GM12865 (cell line): ENCODE measurements around the gene COL12A1.

Experiments used
- DNase-seq: peaks from one replicate; pipeline ENCODE4 v3.0.0; 2010; ENCODE audit warnings: low read depth
- H3K4me3 ChIP-seq: 2 replicates; pipeline ENCODE4 v1.5.1; 2011; ENCODE audit warnings: mild to moderate bottlenecking, low read depth, low read length, control low read depth
- TF ChIP-seq, protein P1 (sequence below): IDR thresholded peaks from 2 replicates; pipeline ENCODE4 v1.5.1; 2011; ENCODE audit warnings: low read length, control low read depth, low read depth, inconsistent platforms; ENCODE audit not compliant: insufficient read depth; ENCODE audit errors: missing control alignments

Gene COL12A1

DNA sequence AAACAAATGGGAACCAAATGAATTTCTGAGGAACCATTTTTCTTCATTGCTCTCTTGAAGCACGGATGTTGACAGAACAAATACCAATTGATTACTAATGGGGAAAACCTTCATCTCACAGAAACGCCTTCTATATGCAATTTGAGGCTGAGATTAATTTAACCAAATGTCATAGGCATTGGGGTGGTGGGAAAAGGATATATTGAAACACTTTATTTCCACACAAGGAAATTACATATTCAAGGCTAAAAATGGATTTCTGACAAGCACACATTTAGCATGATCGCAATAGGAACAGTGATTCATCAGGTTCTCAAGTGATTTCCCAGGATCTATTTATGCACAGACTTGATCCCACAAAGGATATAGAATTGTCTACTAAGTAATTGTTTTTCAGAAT is 88.9 kb downstream of the COL12A1 start:
- DNase-seq, result no peak
- no peak overlapping the region for H3K4me3 ChIP-seq
- TF ChIP-seq, protein P1, sequence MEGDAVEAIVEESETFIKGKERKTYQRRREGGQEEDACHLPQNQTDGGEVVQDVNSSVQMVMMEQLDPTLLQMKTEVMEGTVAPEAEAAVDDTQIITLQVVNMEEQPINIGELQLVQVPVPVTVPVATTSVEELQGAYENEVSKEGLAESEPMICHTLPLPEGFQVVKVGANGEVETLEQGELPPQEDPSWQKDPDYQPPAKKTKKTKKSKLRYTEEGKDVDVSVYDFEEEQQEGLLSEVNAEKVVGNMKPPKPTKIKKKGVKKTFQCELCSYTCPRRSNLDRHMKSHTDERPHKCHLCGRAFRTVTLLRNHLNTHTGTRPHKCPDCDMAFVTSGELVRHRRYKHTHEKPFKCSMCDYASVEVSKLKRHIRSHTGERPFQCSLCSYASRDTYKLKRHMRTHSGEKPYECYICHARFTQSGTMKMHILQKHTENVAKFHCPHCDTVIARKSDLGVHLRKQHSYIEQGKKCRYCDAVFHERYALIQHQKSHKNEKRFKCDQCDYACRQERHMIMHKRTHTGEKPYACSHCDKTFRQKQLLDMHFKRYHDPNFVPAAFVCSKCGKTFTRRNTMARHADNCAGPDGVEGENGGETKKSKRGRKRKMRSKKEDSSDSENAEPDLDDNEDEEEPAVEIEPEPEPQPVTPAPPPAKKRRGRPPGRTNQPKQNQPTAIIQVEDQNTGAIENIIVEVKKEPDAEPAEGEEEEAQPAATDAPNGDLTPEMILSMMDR, result no peak

DNA sequence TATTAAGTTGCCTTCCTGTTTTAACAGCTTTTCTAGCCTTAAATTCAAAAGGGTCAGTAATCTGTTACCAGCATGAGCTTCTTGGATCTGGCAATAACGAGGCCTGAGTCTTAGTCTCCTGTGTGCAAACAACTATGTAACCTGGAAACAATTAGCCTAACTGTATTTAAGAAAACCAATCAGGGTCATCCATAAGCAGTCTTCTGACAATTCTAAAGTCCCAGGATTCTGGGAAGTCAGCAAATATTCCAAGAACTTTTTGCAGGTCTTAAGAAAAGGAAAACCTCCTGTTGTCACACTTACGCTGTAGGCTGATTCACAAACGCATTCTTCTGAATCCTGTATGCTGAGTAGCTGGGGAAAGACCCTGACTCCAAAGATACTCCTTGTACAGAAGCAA is 90.4 kb downstream of the COL12A1 start:
- H3K4me3 ChIP-seq, result no peak overlapping the region
- no peak for DNase-seq
- TF ChIP-seq, protein P1, result no peak

GRCh38 chr6:75114806-75115205 is 91.0 kb downstream of the COL12A1 start:
- DNase-seq, result no peak
- H3K4me3 ChIP-seq, result no peak overlapping the region
- TF ChIP-seq, protein P1, result no peak

GRCh38 chr6:75114195-75114594 is 91.7 kb downstream of the COL12A1 start:
- no peak for DNase-seq
- no peak overlapping the region for H3K4me3 ChIP-seq
- TF ChIP-seq, protein P1, result no peak

- TF ChIP-seq, protein P1, result no peak
- no peak for DNase-seq
- no peak overlapping the region for H3K4me3 ChIP-seq
Measured at GRCh38 chr6:75113446-75113845, 92.4 kb downstream of the COL12A1 start.

DNA sequence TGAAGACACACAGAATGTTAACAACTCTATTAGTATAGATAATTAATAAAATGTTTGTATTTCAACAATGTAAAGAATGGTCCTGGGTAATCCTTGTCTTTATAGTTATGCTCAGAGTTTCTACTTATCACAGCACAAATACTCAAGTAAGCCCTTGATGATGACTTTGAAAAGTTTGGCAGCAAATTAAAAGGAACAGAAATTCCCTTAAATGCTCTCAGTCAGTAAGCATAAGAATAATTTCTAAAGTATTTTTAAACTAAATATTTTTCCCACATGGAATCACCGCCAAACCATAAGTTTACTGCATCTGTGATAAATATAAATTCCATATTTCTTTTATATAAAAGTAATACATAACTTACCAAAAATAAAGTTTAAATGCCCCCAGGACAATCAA is 96.1 kb downstream of the COL12A1 start:
- TF ChIP-seq, protein P1, result no peak
- no peak overlapping the region for H3K4me3 ChIP-seq
- no peak for DNase-seq

GRCh38 chr6:75109022-75109421 is 96.8 kb downstream of the COL12A1 start:
- no peak for DNase-seq
- no peak overlapping the region for H3K4me3 ChIP-seq
- TF ChIP-seq, protein P1, result no peak
